SJSA1 (cell line): Measurements from ENCODE around the gene CUL1. TPM values are rescaled to one million over a fixed set of nuclear protein-coding genes. Genes with fewer than 3 reads are reported as not detected.

Source experiments
- DNase-seq, 2 experiments: peaks; one replicate each; pipeline ENCODE4 v3.0.0-alpha.2; 2015 to 2020; ENCODE audit warnings: low spot score in 2 of 2, low read depth in 1 of 2
- H3K27ac ChIP-seq: fragments of 250-450 bp; sonication (Bioruptor Pico); 2 replicates; pipeline ENCODE4 v1.5.1; 2020; ENCODE audit warnings: mild to moderate bottlenecking, moderate library complexity
- H3K27me3 ChIP-seq: fragments of 250-450 bp; sonication (Bioruptor Pico); replicated peaks from 2 replicates; pipeline ENCODE4 v1.5.1; 2020; ENCODE audit warnings: mild to moderate bottlenecking, moderate library complexity
- H3K36me3 ChIP-seq: fragments of 250-450 bp; sonication (Bioruptor Pico); 2 replicates; pipeline ENCODE4 v1.5.1; 2020; ENCODE audit warnings: mild to moderate bottlenecking
- H3K4me1 ChIP-seq: fragments of 250-450 bp; sonication (Bioruptor Pico); replicated peaks from 2 replicates; pipeline ENCODE4 v1.6.1; 2021; ENCODE audit warnings: mild to moderate bottlenecking
- H3K4me3 ChIP-seq: fragments of 250-450 bp; sonication (Bioruptor Pico); 2 replicates; pipeline ENCODE4 v1.5.1; 2020; ENCODE audit warnings: mild to moderate bottlenecking
- H3K9me3 ChIP-seq: fragments of 250-450 bp; sonication (Bioruptor Pico); replicated peaks from 2 replicates; pipeline ENCODE4 v1.5.1; 2020; ENCODE audit warnings: mild to moderate bottlenecking
- total RNA-seq: library from RNA; depleted of rRNA; stranded (reverse); fragments of >200 nt; shearing (Covaris generic); gene quantifications from 2 replicates; pipeline ENCODE4 v1.2.3, GENCODE V29; 2014

CUL1 gene
- total RNA-seq, 1 experiment from 2014 or later, result 59.9 TPM

- Histone ChIP-seq H3K9me3 (no peaks in the 10 kb centered on the region), H3K36me3 (peaks cover 49% of the 10 kb centered on the region), H3K4me3 (no peak overlapping the region), H3K4me1 (peaks cover 27% of the 10 kb centered on the region), H3K27ac (no peak overlapping the region), H3K27me3 (no peaks in the 10 kb centered on the region)
- DNase-seq, result no peak
These were observed 75.8 kb downstream of the CUL1 start for GRCh38 chr7:148774471-148774870.

- DNase-seq, result no peak
- H3K9me3 ChIP-seq, result no peaks in the 10 kb centered on the region
- peaks cover 82% of the 10 kb centered on the region for H3K36me3 ChIP-seq
- H3K4me3 ChIP-seq, result no peak overlapping the region
- H3K27ac ChIP-seq, result no peak overlapping the region
- H3K4me1 ChIP-seq, result no peaks in the 10 kb centered on the region
- no peaks in the 10 kb centered on the region for H3K27me3 ChIP-seq
These were observed 84.2 kb downstream of the CUL1 start for GRCh38 chr7:148782757-148783456.

- Histone ChIP-seq H3K4me1 (no peaks in the 10 kb centered on the region), H3K27ac (no peak overlapping the region), H3K9me3 (no peaks in the 10 kb centered on the region), H3K36me3 (peaks cover 83% of the 10 kb centered on the region), H3K27me3 (no peaks in the 10 kb centered on the region), H3K4me3 (no peak overlapping the region)
- DNase-seq, result no peak
These were observed 85.3 kb downstream of the CUL1 start for GRCh38 chr7:148783801-148784527.

GRCh38 chr7:148787571-148788295 lies 89.0 kb downstream of the CUL1 start:
- no peaks in the 10 kb centered on the region for H3K27me3 ChIP-seq
- H3K4me3 ChIP-seq, result no peak overlapping the region
- H3K36me3 ChIP-seq, result peaks cover 96% of the 10 kb centered on the region
- no peak for DNase-seq
- H3K27ac ChIP-seq, result no peak overlapping the region
- H3K4me1 ChIP-seq, result no peaks in the 10 kb centered on the region
- H3K9me3 ChIP-seq, result no peaks in the 10 kb centered on the region

- Histone ChIP-seq H3K27ac (no peak overlapping the region), H3K4me3 (no peak overlapping the region), H3K27me3 (no peaks in the 10 kb centered on the region), H3K36me3 (peaks cover 96% of the 10 kb centered on the region), H3K9me3 (no peaks in the 10 kb centered on the region), H3K4me1 (no peaks in the 10 kb centered on the region)
- no peak for DNase-seq
These were observed 90.5 kb downstream of the CUL1 start for GRCh38 chr7:148789220-148789619.

- Histone ChIP-seq H3K36me3 (peaks cover 98% of the 10 kb centered on the region), H3K4me3 (no peak overlapping the region), H3K27me3 (no peaks in the 10 kb centered on the region), H3K4me1 (no peaks in the 10 kb centered on the region), H3K27ac (no peak overlapping the region), H3K9me3 (no peaks in the 10 kb centered on the region)
- no peak for DNase-seq
These were observed 91.5 kb downstream of the CUL1 start for GRCh38 chr7:148790131-148790726.

- H3K27ac ChIP-seq, result no peak overlapping the region
- H3K9me3 ChIP-seq, result no peaks in the 10 kb centered on the region
- DNase-seq, result no peak
- peaks cover 97% of the 10 kb centered on the region for H3K36me3 ChIP-seq
- H3K4me1 ChIP-seq, result no peaks in the 10 kb centered on the region
- H3K27me3 ChIP-seq, result no peaks in the 10 kb centered on the region
- no peak overlapping the region for H3K4me3 ChIP-seq
These were observed 92.1 kb downstream of the CUL1 start for GRCh38 chr7:148790850-148791249.

- H3K27ac ChIP-seq, result no peak overlapping the region
- DNase-seq, result no peak
- H3K36me3 ChIP-seq, result peaks cover 97% of the 10 kb centered on the region
These were observed 92.8 kb downstream of the CUL1 start for GRCh38 chr7:148791546-148791945.

GRCh38 chr7:148793590-148793989 lies 94.9 kb downstream of the CUL1 start:
- H3K9me3 ChIP-seq, result no peaks in the 10 kb centered on the region
- no peak for DNase-seq
- H3K36me3 ChIP-seq, result peaks cover 97% of the 10 kb centered on the region
- no peaks in the 10 kb centered on the region for H3K27me3 ChIP-seq
- H3K4me3 ChIP-seq, result no peak overlapping the region
- H3K4me1 ChIP-seq, result no peaks in the 10 kb centered on the region
- no peak overlapping the region for H3K27ac ChIP-seq

More at GRCh38 chr7:148791546-148791945, 92.8 kb downstream of the CUL1 start:
- Histone ChIP-seq H3K9me3 (no peaks in the 10 kb centered on the region), H3K4me3 (no peak overlapping the region), H3K4me1 (no peaks in the 10 kb centered on the region), H3K27me3 (no peaks in the 10 kb centered on the region)

GRCh38 chr7:148794476-148794875 lies 95.8 kb downstream of the CUL1 start:
- Histone ChIP-seq H3K4me1 (no peaks in the 10 kb centered on the region), H3K4me3 (no peak overlapping the region), H3K27ac (no peak overlapping the region), H3K9me3 (no peaks in the 10 kb centered on the region), H3K36me3 (peaks cover 96% of the 10 kb centered on the region), H3K27me3 (no peaks in the 10 kb centered on the region)
- DNase-seq, result no peak

- Histone ChIP-seq H3K36me3 (peaks cover 95% of the 10 kb centered on the region), H3K4me3 (no peak overlapping the region), H3K9me3 (no peaks in the 10 kb centered on the region), H3K27ac (no peak overlapping the region), H3K4me1 (no peaks in the 10 kb centered on the region), H3K27me3 (no peaks in the 10 kb centered on the region)
- no peak for DNase-seq
These were observed 98.1 kb downstream of the CUL1 start for GRCh38 chr7:148796841-148797240.

- Histone ChIP-seq H3K36me3 (peaks cover 73% of the 10 kb centered on the region), H3K4me1 (no peaks in the 10 kb centered on the region), H3K9me3 (no peaks in the 10 kb centered on the region), H3K27me3 (no peaks in the 10 kb centered on the region), H3K4me3 (no peak overlapping the region), H3K27ac (no peak overlapping the region)
- no peak for DNase-seq
These were observed 101.3 kb downstream of the CUL1 start for GRCh38 chr7:148799893-148800555.

- DNase-seq, result no peak
- Histone ChIP-seq H3K4me3 (no peak overlapping the region), H3K9me3 (no peaks in the 10 kb centered on the region), H3K36me3 (peaks cover 73% of the 10 kb centered on the region), H3K27ac (no peak overlapping the region), H3K4me1 (no peaks in the 10 kb centered on the region), H3K27me3 (no peaks in the 10 kb centered on the region)
These were observed 102.0 kb downstream of the CUL1 start for GRCh38 chr7:148800677-148801076.
